CD1c-positive myeloid dendritic cell (primary cell): ENCODE results near the gene GRIA1.

Experiments
- DNase-seq: peaks from one replicate; pipeline ENCODE4 v3.0.0-alpha.2; 2016; ENCODE audit errors: extremely low spot score

GRIA1 gene

DNA sequence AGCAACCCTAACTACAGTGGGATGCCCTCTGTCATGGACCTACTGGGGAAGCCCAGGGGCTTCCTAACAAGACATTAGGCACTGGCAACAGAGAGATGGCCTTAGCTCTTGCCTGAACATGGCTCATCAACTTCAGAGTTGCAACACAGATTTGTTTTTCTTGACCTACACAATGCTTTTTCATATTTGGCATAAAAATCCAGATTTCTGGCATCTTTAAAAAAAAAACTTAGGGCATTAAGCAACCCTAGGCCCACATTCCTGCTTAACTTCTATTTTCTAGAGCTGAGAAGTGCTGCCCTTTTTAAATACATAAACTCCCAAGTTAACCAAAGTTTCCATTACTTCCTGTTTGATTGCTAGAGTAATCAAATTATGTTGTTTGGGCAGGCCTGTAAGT lies 8.0 kb downstream of the GRIA1 start:
- DNase-seq, result no peak

DNA sequence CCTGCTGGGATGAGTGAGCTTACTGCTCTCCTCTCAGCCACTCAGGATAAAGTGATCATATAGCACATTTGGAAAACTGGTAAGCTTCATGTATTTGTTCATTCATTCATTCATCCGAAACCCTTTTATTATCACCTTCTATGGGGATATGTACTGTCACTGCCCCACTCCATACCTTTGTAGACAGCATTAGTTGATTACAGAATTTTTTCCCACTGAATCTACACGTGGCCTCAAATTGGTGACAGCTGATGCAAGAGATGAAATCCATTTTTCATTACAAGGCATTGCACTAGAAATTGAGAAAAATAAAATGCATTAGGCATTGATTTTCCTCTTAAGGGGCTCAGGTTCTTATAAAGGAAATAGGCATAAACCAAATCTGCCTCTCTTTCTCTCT lies 9.7 kb downstream of the GRIA1 start:
- DNase-seq, result no peak

DNA sequence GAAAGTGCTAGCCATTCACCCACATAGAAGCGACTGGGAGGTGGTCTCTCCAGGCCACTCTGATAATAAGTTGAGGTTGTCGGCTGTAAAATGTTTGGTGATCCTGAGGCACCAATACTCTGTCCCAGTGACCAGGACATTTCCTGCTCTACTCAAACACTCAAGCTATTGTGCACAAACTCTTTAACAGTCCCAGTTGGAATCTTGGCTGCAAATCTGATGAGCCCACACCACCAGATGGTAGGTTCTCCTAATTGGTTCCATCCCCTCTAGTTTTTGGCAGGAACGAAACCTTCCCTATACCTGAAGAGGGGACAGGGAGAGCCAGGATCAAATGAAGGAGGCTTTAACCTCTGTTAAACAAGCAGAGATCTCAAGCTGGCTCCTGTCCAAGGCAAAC lies 14.3 kb downstream of the GRIA1 start:
- DNase-seq, result no peak

DNA sequence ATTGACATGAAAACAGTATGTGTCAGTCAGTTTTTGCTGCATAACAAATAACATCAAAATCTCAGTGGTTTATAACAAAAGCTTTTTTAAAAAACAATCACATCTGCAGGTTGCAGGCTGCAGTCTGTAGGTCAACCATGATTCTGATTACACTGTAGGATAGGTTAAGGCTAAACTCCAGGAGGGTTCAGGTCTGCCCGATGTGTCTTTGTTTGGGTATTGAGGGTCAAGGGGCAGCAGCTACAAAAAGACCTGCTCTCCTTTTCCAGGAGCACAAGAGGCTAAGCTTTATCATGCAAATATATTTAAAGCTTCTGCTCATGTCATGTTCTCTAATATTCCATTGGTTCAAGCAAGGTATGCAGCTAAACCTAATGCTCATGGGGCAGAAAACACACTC lies 18.2 kb downstream of the GRIA1 start:
- DNase-seq, result no peak

DNA sequence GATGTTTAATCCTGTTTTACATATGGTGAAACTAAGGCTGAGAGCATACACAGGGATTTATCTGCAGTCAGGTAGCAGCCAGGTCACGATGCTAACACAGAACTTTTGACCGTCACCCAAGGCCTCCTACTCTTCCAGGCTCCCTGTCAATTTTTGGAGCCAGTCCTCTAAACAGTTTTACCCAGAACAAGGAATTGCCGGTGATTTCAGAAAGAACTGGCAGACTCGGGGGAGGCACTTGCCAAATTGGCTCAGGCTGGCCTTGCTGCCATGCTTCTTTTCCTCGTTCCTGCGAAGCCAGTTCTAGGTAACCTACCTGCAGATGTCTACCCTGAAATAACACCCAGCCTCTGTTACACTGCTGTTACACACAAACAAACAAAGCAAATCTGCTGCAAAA lies 21.2 kb downstream of the GRIA1 start:
- no peak for DNase-seq

DNA sequence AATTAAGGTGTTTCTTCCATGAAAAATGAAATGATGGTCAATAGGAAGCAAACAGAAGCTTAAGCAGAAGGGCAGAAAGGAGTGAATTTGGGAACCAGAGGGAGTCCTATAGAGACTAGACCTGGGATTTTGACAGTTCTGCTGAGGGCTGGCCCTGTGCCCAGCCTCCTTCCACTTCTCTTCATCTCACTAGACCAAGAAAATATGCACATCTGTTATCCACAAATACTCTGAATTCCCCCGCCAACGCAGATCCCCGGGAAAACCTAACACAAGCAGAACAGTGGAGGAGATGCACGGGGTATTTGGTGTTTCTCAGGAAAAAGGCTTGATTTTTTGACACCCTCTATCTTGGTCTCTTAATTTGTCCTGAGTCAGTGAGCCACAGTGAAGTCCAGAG lies 22.7 kb downstream of the GRIA1 start:
- no peak for DNase-seq

DNA sequence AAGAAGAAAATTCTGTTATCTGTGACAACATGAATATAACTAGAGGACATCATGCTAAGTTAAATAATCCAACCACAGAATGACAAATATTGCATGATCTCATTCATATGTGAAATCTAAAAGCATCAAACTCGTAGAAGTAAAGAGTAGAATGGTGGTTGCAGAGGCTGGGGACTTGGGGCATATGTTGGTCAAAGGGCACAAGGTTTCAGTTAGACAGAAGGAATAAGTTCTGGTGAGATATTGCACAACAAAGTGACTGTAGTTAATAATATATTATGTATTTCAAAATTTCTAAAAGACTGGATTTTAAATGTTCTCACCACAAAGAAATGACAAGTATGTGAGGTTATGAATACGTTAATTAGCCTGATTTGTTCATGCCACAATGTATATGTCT lies 24.8 kb downstream of the GRIA1 start:
- no peak for DNase-seq

DNA sequence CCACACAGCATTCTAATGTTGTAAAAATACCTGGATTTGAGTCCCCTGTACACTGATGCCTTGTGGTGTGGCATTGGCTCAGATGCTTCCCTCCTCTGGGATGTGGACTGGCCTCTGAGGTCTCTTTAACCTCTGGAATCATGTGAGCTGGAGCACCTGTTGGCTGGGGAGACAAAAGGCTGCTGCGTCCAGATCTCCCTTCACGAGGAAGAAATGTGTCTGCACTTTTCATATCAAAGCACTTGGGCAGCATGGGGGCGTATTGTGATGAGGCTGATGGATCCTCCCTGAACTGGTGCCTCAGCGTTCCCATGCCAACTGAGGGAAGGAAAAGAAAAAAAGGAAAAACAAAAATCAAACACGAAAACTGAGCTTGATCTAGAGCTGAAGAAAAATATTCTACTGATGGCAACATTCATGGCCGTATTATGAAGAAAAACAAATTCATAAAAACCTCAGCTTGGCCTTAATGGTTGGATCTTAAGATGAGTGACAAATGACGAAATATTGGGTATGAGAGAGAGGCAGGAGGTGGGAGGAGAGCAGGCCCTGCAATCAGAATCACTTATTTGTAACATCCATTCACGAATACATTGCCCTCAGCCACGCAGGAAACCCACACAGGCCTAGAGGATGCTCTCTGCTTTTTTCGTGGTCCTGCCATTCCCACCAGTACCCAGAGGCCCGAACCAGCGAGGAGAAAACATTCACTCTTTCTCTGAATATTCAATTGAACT lies 26.2 kb downstream of the GRIA1 start:
- DNase-seq, result no peak

DNA sequence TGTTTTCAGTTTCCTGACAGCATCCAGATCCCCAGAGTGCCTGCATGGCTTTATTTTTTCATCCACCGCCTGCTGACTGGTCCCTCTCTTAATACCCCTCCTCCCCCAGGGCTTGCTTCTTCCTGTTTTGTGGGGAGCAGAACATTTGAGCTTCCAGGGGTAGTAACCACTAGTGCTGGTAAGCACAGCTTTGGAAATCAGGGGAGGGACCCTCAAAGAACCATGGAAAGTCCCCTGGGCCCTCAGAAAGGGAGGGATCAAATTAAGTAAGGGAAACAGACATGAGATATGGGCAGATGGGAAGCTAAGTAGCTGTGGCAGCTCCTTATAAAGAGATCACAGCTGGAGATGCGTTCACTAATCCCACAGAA lies 26.8 kb downstream of the GRIA1 start:
- DNase-seq, result no peak

DNA sequence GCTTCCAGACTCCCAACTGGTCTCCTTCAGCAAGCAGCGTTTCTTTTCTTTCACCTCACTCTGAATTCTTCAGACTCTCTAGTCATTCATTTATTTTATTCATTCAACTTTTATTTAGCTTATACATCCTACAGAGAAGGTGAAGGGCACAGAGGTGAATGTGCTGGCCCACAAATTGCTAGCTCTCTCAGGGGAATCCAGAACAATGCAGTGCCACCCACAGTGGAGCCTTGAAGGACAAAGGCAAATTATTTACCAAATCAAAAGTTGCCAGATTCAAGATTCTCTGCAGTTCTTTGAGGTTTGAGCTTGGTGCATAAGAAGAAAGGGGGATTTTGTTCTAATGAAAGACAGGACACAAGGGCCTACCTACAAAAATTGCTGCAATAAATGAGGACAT lies 29.7 kb downstream of the GRIA1 start:
- DNase-seq, result no peak

DNA sequence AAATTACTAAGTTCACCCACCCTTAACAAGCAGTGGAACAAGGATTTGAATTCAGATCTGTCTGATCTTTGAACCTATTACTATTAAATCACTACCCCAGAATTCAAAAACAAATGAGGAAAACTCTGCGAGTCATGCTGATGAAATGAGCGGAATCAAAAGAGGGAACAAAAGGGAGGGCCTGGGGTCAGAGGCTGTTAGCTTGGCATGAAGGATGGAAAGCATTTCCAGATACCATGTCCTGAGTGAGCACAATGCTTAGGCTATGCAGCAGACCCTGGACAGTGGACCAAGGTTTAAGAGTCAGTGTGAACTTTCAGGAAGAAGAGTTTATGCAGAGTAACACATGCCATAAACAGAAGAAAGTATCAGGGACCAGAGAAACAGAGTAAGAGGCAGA lies 30.5 kb downstream of the GRIA1 start:
- DNase-seq, result no peak

DNA sequence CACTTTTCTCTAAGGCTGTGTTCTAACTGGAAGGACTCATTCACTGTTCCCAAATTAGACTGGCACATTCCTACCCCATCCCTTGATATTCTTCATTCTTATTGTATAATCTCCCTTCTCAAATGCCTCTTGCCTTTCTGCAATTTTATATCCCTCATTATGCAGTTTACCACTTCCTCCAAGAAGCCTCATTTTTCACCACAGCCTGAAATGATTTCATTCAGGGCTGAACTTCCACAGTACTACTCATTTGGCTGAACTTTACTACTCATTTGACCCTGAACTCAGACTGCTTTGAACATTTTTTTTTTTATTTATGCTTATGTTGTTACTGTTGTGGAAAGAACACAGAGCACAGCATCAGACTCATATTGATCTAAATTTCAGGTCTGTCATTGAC lies 32.7 kb downstream of the GRIA1 start:
- DNase-seq, result no peak

DNA sequence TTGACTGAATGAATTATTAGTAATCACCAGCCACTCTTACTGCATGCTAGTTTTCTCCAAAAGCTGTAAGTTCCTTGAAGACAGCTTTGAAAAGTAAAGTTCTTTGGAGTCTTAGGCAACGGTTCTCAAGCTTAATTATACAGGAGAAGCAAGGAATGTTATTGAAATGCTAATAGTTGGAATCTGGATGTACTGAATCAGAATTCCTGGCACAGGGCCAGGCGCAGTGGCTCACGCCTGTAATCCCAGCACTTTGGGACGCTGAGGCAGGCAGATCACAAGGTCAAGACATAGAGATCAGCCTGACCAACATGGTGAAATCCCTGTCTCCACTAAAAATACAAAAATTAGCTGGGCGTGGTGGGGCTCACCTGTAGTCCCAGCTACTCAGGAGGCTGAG lies 33.4 kb downstream of the GRIA1 start:
- DNase-seq, result no peak

DNA sequence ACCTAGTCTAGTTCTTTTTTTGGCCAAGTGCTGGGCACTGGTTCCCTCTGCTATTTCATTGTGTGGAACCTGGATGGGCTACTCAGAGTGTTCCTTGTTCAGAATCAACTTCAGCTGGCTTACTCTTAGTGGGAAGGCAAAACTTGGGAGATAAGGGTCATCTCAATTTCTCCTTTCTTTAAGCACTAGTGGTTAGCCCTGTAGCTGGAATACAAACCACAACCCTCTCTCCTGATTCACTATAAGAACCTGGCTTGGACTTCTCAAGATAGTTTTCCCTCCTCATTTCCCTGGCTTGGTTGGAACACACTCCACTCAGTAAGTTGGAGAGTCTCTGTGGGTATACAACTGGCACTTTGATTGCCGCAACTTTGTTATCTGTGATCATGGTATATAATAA lies 35.1 kb downstream of the GRIA1 start:
- DNase-seq, result no peak

DNA sequence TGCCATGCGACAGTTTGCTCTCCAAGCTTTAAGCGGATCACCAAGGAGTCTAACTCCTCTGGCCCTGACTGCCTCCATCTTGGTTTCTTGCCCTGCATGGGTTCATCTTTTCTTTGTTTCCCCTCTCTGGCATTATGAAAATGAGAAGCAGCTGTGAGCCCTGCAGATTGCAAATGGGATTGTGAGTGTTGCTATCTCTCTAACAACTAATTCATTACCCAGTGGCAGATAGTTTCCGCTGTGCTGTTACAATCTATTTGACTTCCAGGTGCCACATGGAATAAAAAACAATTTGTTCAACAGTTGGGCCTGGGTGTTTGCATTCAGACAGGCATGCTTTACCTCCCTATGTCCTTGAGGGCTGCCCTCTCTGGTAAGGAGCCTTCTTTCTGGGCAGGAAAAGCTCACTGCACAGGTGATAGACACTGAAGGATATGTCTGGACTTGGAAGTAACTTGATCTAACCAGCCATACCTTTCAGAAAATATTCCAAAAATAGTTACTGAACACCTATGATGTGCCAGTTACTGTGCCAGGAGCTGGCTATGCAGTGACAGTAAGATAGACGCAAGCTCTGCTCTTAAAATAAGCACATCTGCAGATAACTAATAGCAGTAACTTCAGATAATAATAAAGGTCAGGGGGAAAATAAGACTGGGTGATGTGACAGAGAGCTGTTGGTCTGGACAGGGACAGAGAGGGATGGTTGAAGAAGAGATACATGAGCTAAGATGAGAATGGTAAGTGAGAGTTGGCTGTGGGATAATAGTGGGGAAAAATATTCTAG lies 40.1 kb downstream of the GRIA1 start:
- DNase-seq, result no peak

DNA sequence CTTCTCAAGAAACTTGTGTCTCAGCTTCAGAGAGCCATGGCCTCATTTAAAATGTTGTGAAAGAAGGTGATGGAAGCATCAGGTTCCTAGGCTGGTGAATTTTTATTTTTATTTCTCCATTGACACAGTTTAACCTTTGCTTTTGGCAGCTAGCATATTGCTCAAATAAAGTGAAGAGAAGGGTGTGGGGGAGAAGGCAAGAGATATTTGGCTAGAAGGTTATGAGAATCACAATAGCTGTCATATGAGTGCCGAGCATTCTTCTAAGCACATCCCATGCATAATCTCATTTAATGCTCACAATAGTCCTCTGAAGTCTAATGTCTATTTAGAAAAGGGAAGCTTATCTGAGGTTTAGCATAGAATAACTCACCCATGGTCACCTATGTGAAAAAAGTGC lies 43.1 kb downstream of the GRIA1 start:
- no peak for DNase-seq

DNA sequence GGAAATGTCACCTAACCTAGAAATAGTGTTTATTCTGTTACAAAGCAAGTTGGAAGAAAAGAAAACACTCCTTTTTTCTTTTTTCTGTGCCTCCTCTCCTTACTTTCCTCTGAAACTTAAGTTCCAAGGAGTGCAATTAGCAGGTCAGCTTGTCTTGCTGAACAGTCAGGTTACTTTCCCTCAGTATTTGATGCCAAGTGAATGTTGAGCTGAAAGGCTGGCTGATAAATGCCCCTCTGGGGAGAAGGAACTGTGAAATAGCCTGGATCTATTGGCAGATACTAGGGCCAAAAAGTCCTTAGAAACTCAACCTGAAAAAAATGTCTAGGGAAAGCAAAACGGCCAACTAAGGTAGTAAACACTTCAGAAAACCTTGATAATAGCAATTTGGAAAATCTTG lies 43.6 kb downstream of the GRIA1 start:
- DNase-seq, result no peak

DNA sequence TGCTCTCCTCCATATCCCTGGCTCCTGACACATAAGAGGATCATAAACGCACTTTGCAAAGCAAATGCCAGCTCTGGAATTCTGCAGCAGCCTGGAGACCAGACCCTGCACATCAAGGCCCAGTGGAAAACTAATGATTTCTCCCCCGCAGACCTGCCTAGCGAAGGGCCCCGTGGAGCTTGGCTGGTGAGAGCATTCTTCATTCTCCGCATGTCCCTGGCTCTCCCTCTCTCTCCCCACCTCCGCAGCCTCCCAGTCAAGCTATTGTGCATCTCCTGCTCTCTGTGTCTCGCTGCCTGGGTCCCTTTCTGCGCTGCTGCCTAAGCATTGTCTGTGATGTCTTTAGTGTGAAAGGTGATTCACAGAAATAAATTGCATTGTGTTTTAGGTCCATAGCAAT lies 46.7 kb downstream of the GRIA1 start:
- DNase-seq, result no peak

DNA sequence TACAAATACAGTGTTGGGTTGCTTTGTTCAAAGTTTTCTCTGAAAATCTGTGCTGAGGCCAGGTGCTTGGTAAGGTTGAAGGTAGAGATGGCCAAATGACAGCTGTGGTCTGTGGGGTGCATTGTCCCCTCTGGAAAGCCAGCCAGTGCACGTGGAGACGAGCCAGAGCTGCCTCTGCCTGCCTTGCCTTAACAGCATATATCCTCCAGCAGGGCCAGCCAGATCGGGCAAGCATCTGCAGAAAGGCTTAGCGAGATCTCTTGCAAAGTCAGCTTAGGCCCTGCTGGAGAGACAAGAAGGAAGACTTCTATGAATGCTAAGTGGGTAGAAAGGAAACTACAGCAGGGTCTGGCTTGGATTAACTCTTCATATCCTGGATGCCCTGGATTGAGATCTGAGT lies 49.5 kb downstream of the GRIA1 start:
- DNase-seq, result no peak

DNA sequence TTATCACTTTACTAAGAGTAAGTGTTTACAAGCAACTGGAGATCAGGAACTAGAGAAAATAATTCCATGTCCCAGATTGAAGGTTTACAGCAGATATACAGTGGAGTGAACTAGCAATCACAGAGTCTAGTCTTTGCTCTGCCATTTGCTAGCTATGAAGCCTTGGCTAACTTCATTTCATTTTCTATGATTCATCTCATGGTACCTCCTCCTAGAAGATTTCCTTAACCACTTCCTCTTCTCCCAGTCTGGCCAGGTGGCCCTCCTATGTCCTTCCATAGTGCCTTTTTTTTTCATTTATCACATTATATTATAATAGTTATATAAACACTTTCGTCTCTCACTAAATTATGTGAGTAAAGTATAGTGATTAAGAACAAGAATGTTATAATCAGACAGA lies 52.1 kb downstream of the GRIA1 start:
- no peak for DNase-seq

DNA sequence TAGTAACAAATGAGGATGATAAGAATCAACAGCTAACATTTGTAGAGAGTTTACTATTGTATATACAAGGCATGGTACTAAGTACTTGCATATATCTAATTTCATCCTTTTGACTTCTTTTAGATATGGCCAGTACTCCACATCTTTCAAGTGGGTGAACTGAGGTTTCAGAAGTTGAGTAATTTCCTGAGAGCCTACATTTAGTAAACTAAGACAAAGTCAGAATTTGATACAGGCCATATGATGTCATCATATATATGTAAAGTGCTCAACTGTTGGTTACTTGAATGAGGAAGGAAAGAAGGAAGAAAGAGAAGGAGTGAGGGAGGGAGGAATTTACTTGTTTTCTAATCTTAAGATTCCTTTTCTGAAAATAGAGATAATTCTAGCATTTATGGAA lies 52.8 kb downstream of the GRIA1 start:
- DNase-seq, result no peak

DNA sequence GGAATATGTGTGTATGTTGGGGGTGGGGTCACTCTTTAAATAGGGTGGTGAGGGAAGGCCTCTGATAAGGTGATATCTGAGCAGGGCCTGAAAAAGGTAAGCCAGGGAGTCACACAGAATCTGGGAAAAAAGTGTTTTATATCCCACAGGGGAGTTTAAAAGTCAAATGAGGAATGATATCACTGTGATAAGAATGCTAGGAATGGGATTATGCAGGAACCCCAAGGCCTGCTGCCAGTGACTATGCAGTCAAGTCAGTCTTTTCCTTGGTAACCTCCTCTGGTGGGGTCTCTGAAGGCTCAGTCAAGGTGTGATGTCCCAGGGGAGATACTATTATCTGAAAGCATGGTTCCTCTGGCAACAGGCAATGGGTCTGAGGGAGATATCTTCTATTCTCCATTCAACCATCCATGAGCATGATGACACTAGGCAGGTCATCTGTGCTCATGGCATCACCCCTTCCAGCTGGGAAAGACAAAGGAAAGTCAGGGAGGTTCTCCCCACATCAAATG lies 53.5 kb downstream of the GRIA1 start:
- DNase-seq, result no peak

DNA sequence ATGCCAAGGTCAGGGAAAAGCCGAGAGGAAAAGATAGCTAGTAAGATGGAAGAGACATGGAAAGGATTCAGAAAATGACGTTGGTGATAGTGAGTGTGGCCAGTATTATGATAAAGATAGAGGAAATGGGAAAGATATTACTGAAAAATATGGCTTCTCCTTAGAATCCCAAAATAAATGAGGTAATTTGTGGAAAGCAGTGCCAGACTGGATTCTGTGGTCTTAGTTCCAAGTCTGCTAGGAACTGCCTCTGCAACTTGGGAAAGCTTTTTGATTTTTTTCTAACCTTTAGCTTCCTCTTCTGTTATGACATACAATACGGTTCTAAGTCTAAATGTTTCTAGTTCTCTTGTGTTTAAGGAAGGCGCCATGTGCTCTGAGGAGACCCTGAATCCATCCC lies 54.2 kb downstream of the GRIA1 start:
- no peak for DNase-seq

DNA sequence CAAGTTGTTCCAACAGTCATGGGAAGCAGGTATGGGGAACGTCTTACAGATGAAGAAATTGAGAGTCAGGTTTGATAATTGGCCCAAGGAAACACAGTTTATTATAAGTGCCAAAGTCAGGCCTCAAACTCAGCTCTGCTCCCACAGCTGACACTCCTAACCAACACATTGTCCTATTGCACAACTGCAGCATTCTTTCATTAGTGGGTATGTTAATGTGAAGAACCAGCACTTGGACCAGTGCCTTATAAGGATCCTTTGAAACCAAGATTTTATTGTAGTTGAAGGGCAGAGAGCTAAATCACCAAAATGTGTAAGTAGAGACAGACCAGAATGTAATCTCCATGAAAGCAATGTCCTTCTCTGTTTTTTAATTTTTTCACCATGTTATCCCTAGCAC lies 56.1 kb downstream of the GRIA1 start:
- no peak for DNase-seq
